Fibroblast of lung (primary cell): ENCODE results near the gene BRD7. TPM values are rescaled to one million over a fixed set of nuclear protein-coding genes. Genes with fewer than 3 reads are reported as not detected.

ENCODE experiments used
- DNase-seq, 2 donors: peaks; one replicate each; pipeline versions ENCODE4 v3.0.0 to v3.0.0-alpha.2; 2010; ENCODE audit warnings: low read depth in 2 of 2
- H2AFZ ChIP-seq: 2 replicates; pipeline ENCODE4 v1.5.1; 2012; ENCODE audit warnings: low read length, control low read depth, inconsistent platforms
- H3K27ac ChIP-seq: 2 replicates; pipeline ENCODE4 v1.5.1; 2011; ENCODE audit warnings: low read length, control low read depth; ENCODE audit not compliant: insufficient read depth
- H3K27me3 ChIP-seq: 2 replicates; pipeline ENCODE4 v1.5.1; 2011; ENCODE audit warnings: mild to moderate bottlenecking, low read length; ENCODE audit not compliant: control insufficient read depth, insufficient read depth
- H3K36me3 ChIP-seq: 2 replicates; pipeline ENCODE4 v1.5.1; 2011; ENCODE audit warnings: low read length; ENCODE audit not compliant: control insufficient read depth, insufficient read depth
- H3K4me1 ChIP-seq: 2 replicates; pipeline ENCODE4 v1.5.1; 2011; ENCODE audit warnings: low read length; ENCODE audit not compliant: control insufficient read depth, insufficient read depth; ENCODE audit errors: extremely low read depth
- H3K4me2 ChIP-seq: 2 replicates; pipeline ENCODE4 v1.5.1; 2011; ENCODE audit warnings: low read length, control low read depth; ENCODE audit not compliant: insufficient read depth; ENCODE audit errors: extremely low read depth
- H3K4me3 ChIP-seq, 4 experiments: fragments of 200-600 bp in 1 of 4; sonication (generic) in 1 of 4; replicated peaks in 1 of 4; 2 replicates each; pipeline ENCODE4 v1.5.1; 2011 to 2016; ENCODE audit warnings: low read length in 4 of 4, low read depth in 3 of 4, mild to moderate bottlenecking in 3 of 4, control low read depth in 2 of 4, inconsistent platforms in 1 of 4, mixed read lengths in 1 of 4; ENCODE audit not compliant: insufficient read depth in 1 of 4; ENCODE audit errors: control extremely low read depth in 1 of 4
- H3K79me2 ChIP-seq: 2 replicates; pipeline ENCODE4 v1.5.1; 2012; ENCODE audit warnings: mild to moderate bottlenecking, low read length, inconsistent platforms; ENCODE audit not compliant: control insufficient read depth, insufficient read depth
- H3K9ac ChIP-seq: 2 replicates; pipeline ENCODE4 v1.5.1; 2011; ENCODE audit warnings: mild to moderate bottlenecking, low read length, control low read depth; ENCODE audit not compliant: insufficient read depth
- H3K9me3 ChIP-seq: 2 replicates; pipeline ENCODE4 v1.5.1; 2012; ENCODE audit warnings: low read depth, low read length; ENCODE audit not compliant: control insufficient read depth, insufficient read depth
- H4K20me1 ChIP-seq: 2 replicates; pipeline ENCODE4 v1.5.1; 2011; ENCODE audit warnings: low read length; ENCODE audit not compliant: control insufficient read depth, insufficient read depth; ENCODE audit errors: extremely low read depth
- CTCF ChIP-seq, 2 donors: IDR thresholded peaks in 1 of 2; conservative IDR thresholded peaks in 1 of 2; 1 replicate in 1 of 2; 2 replicates in 1 of 2; pipeline ENCODE4 v1.5.1; 2011 to 2012; ENCODE audit warnings: low read length in 2 of 2, control low read depth in 1 of 2, inconsistent platforms in 1 of 2, low read depth in 1 of 2, mild to moderate bottlenecking in 1 of 2
- EZH2 ChIP-seq: IDR thresholded peaks from 2 replicates; pipeline ENCODE4 v1.5.1; 2012; ENCODE audit warnings: low read length, control low read depth, mild to moderate bottlenecking; ENCODE audit errors: missing control alignments
- polyA plus RNA-seq, 2 donors: library from polyadenylated mRNA; depleted of rRNA in 1 of 2; stranded (reverse) in 1 of 2; unstranded in 1 of 2; fragments of >200 nt; gene quantifications; 2 replicates each; pipeline ENCODE4 v1.2.1, GENCODE V29; 2011 to 2012; ENCODE audit warnings: missing spikeins in 1 of 2
- total RNA-seq: library from RNA; depleted of rRNA; stranded (reverse); fragments of >200 nt; gene quantifications from 2 replicates; pipeline ENCODE4 v1.2.1, GENCODE V29; 2014

The BRD7 gene
- total and polyA plus RNA-seq, 2 donors (not counting 1 experiment from before 2014, with no cell fraction given) = 50.0 to 51.5 TPM

GRCh38 chr16:50288026-50288425 is 80.8 kb downstream of the BRD7 start:
- Histone ChIP-seq H3K27ac (no peak overlapping the region), H3K79me2 (no peaks in the 10 kb centered on the region), H3K27me3 (no peaks in the 10 kb centered on the region), H3K9me3 (no peaks in the 10 kb centered on the region), H3K36me3 (peaks cover 2% of the 10 kb centered on the region), H3K4me3 (no peak overlapping the region), H3K4me2 (no peak overlapping the region), H3K4me1 (no peaks in the 10 kb centered on the region), H2AFZ (no peak overlapping the region), H3K9ac (no peak overlapping the region), H4K20me1 (no peaks in the 10 kb centered on the region)
- DNase-seq = no peak
- TF ChIP-seq CTCF (conservative IDR thresholded peaks at IDR 0.05 in 1 of 2, IDR thresholded peaks at IDR 0.05 in 1 of 2; ENCODE audit: low read depth in 1 of 2, low read length in 2 of 2) (no peak), EZH2 (no peak)

- Histone ChIP-seq H3K4me3 (no peak overlapping the region), H3K9me3 (no peaks in the 10 kb centered on the region), H2AFZ (no peak overlapping the region), H3K4me2 (no peak overlapping the region), H3K27me3 (no peaks in the 10 kb centered on the region), H4K20me1 (no peaks in the 10 kb centered on the region), H3K36me3 (peaks cover 2% of the 10 kb centered on the region), H3K9ac (no peak overlapping the region), H3K4me1 (no peaks in the 10 kb centered on the region), H3K27ac (no peak overlapping the region), H3K79me2 (no peaks in the 10 kb centered on the region)
- no peak for DNase-seq
- TF ChIP-seq EZH2 = no peak
- no peak for TF ChIP-seq CTCF (conservative IDR thresholded peaks at IDR 0.05 in 1 of 2, IDR thresholded peaks at IDR 0.05 in 1 of 2; ENCODE audit: low read depth in 1 of 2, low read length in 2 of 2)
Observed at GRCh38 chr16:50286681-50287080, 82.1 kb downstream of the BRD7 start.

GRCh38 chr16:50285406-50286003 is 83.3 kb downstream of the BRD7 start:
- no peaks in the 10 kb centered on the region for H3K27me3 ChIP-seq
- peaks cover 1% of the 10 kb centered on the region for H3K36me3 ChIP-seq
- H3K79me2 ChIP-seq = no peaks in the 10 kb centered on the region
- H4K20me1 ChIP-seq = no peaks in the 10 kb centered on the region
- no peak overlapping the region for H3K4me3 ChIP-seq
- H3K4me2 ChIP-seq = no peak overlapping the region
- H3K27ac ChIP-seq = no peak overlapping the region
- DNase-seq = no peak
- TF ChIP-seq CTCF (conservative IDR thresholded peaks at IDR 0.05 in 1 of 2, IDR thresholded peaks at IDR 0.05 in 1 of 2; ENCODE audit: low read depth in 1 of 2, low read length in 2 of 2) (no peak), EZH2 (no peak)
- H3K9me3 ChIP-seq = no peaks in the 10 kb centered on the region
- H3K9ac ChIP-seq = no peak overlapping the region
- H3K4me1 ChIP-seq = no peaks in the 10 kb centered on the region
- no peak overlapping the region for H2AFZ ChIP-seq
